HG03280 (cell line): ENCODE results near the gene SIAH3.
"Not testable (repeated sequence)": the region's sequence is repeated elsewhere in the genome, so short reads cannot be mapped to it uniquely, and the experiment has no call there.

ENCODE experiments used
- ATAC-seq: cut with Tn5 transposase; IDR thresholded peaks from one replicate; pipeline ENCODE4 v1.9.1; 2021; ENCODE audit warnings: mild to moderate bottlenecking, moderate library complexity; ENCODE audit not compliant: unreplicated experiment

SIAH3 gene, protein sequence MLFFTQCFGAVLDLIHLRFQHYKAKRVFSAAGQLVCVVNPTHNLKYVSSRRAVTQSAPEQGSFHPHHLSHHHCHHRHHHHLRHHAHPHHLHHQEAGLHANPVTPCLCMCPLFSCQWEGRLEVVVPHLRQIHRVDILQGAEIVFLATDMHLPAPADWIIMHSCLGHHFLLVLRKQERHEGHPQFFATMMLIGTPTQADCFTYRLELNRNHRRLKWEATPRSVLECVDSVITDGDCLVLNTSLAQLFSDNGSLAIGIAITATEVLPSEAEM

DNA sequence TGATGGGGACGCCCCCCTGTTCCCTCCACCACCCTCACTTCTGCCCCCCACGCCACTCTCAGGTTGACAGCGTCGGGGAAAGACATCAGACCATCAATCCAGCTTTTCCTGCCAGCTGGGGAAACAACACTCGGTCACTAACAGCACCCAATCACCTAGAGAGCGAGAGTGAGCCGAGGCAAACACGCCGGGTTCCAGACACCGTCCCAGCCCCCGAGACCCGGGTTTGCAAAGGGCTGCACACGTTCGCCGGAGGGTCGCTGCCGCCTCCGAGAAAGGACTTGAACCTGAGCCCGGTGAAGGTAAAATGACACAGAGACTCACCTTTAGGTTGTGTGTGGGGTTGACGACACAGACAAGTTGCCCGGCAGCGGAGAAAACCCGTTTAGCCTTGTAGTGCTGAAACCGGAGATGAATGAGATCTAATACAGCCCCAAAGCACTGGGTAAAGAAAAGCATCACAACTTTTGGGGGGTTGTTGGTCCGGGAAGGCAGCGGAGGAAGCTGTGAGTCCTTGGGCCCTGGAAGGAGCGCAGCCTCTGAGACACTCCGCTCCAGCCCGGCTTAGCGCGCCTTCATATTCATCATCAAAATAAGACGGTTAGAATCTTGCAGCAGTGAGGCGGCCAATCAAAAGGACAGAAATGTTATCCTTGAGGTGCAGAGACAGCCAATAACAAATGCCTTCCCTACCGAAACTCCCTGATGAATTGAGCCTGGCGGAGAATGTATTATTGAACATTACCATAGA lies at the start of gene SIAH3:
TSS of gene SIAH3 (minus strand) at position 583 of the 751 bp plus-strand sequence. CDS start at position 459, 124 bp downstream.
- no peak for ATAC-seq

DNA sequence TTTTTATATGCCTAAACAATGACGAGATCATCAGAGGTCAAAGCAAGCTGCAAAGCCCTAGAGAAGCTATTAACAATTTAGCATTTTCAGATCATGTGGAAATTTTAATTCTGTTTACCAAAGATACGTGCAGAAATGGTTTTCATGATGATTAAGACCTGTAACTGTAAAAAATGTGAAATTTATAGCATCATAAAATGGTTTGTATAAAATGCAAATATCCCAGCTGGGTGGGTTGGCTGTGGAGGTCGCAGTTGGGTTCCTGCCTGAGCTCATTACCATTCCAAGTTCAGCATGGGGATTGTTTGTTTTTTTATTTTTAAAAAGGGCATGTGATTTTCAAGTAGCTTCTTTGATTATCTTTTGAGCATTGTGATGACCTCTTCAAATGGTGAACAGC lies 47.9 kb upstream of the SIAH3 start:
- no peak for ATAC-seq

DNA sequence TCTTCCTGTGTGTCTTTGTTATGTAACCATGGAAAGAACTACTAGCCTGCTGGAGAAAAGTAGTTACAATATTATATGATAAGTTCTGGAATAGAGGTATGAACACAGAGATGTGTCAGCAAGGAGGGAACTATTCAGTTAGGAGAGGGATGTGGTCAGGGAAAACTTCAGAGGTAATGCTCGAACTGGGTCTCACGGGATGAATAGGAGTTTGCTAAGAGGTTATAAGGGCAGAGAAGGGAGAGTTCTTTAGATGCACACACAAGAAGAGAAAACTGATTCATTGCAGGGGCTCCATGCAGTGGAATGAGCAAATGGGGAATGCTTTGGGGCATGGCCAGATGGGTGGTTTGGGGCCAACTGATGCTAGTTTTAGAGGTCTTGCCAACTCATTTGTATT lies 46.0 kb upstream of the SIAH3 start:
- no peak for ATAC-seq

DNA sequence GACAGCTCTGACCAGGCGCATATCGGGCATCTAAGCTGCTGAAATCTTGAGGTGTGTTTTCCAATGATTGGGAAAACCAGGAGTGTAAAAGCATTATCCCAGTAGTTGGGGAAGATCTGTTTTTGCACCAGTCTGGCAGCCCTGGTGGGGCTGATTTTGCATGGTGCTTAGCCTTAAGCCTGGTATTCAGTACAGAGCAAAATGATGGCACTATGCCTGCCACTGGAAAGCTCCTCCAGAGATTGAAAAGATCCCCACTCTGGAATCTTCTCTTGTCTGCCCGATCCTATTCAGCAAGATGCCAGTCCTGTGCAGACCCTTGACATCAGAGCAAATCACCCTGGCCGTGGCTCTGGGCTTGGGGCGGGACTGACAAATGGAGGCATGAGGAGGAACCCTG lies 44.7 kb upstream of the SIAH3 start:
- no peak for ATAC-seq

DNA sequence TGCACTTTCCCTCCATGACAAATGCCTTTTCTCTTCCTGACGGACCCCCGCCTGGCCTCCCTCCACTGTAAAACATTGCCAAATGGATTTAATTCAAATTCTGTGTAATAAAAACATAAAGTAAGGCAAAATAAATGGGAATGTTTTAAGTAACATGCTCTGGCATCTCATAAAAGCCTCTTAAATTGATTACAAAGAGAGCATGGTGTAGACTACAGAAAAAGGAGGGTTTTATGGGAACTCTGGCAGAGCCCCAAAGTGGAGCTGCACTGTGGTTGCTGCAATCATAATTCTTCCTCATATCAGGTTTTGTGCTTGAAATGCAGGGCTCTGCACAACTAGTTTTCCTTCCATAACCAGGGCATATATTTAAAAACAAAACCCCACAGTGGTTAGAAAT lies 44.3 kb upstream of the SIAH3 start:
- no peak for ATAC-seq

DNA sequence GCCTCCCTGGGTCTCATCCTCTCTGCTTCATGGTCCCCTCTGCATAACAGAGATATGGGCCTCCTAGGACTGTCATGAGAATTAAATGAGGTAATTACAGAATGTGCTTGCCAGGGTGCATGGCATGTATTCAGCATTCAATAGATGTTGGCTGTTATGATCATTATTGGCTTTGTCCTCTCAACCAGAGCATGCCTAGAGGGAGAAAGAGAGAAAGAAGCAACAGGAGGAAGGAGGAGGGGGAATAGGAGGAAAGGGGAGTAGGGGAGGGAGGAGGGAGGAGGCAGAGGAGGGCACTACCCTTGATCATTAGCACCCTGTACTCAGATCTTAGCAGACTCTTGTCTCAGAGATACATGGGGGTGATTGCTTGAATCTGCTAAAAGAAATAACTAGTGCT lies 41.0 kb upstream of the SIAH3 start:
- no peak for ATAC-seq

DNA sequence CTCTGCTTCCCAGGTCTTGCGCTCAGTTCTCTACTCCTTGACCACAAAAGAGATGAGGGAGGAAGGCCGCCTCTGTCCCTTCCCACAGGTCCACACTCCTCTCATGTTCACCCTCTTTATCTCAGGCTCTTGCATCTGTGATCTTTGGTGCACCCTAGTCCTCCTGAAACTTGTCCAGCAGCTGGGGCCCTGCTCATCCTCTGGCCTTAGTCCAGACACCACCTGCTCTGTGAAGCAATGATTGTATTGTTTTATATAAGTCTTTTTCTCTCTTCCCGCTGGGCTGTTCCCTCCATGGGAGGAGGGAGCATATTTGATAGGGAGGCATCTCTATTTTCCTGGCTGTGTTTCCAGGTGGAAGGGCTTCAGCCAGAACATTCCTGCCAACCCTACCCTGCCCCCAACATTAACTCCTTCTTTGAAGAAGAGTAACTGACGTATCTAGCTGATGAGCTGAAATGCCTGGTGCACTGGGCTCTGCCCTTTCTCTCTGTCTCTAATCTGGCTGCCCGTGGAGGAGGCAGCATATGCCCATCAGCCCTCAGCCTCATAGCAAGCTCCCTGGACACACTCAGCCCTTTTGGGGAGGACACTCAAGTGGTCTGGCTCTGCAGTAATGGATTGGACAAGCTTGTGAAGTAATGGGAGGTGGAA lies 38.2 kb upstream of the SIAH3 start:
- ATAC-seq = no peak

DNA sequence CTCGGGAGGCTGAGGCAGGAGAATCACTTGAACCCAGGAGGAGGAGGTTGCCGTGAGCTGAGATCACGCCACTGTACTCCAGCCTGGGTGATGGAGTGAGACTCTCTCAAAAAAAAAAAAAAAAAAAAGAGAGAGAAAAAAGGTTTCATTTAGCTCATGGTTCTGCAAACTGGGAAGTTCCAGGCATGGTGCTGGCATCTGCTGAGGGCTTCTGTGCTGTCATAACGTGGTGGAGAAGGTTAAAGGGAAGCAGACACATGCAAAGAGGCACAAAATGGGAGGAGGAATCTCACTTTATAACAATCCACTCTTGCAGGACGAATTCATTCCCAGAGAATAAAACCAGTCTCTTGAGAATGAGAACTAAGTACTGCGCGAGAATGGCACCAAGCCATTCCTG lies 34.9 kb upstream of the SIAH3 start:
- no peak for ATAC-seq

DNA sequence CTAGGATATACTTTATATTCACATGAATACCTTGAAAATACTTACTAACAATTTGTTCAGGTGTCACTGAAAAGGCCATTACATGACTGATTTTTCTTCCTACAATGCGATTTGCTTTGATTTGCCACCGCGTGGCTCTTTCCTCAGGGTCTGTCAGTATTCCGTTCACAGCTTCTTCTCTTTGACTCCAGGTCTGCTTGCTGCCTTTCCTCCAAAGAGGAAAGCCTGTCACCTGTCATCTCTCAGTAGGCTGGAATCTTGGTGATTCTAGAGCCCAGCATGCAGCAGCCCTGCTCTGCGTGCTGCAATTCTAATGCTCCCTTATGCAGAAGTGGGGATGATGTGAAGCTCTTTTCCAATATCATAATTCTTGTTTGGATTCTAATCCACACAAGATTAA lies 33.6 kb upstream of the SIAH3 start:
- ATAC-seq = no peak

DNA sequence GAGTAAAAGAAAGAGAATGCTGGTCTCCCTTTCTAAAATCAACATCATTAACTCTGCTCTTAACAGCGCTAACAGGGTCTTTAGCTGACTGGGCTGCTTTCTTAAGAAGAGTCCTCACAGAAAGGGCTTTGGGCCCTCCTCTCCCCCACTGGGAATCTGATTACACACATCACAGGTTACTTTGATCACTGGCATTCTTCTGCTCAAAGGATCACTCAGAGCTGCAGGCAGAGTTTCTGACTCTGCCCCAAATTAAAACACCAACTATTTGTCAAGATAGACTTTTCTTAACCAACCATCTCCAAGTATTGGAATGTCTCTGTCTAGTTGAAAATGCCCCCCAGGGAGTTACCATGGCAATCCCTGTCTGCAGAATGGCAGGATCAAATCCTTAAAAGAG lies 31.1 kb upstream of the SIAH3 start:
- ATAC-seq = no peak

DNA sequence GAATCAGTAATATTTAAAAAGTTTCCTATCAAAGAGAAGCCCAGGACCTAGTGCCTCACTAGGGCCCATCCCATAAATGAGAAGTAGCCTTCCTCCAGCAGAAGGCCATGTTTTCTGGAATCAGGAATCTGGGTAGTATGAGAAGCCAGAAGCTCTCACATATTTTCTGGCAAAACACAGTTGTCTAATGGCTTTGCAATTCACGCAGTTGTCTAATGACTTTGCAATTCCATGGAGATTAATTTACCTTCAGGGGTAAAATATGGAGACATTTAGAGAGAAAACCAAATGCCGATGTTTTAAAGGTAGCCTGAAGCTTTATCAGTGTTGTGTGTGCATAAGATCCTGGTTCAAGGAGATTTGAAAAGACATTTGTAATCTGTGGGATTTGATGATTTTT lies 29.8 kb upstream of the SIAH3 start:
- ATAC-seq = no peak

DNA sequence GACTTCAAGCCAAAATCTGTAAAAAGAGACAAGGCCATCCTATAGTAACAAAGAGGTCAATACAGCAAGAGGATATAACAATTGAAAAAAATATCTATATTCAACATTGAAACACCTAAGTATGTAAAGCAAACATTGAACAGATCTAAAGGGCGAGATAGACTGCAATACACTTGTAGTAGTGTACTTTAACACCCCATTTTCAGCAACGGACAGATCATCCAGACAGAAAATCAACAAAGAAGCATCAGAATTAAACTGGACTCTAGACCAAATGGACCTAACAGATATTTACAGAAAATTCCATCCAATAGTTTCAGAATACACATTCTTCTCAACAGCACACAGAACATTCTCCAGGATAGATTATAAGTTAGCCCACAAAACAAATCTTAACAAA lies 28.7 kb upstream of the SIAH3 start:
- no peak for ATAC-seq

DNA sequence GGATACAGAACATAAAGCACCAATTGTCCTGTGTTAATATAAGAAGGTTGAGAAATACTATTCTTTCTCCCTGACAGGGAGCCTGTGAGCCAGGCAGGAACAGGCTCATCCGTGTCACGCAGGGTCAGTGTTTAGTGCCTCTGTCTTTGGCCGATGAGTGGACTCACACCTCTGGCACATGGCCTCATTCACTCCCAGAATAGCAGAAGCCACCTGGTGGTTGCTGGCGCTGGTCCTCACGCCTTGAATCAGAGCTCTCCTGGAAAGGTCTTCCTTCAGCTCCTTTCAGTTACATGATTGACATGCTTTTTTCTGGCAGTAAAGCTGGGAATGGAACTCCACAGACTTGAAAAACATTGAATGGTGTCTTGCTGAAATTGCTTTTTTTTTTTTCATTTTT lies 28.1 kb upstream of the SIAH3 start:
- ATAC-seq = no peak

DNA sequence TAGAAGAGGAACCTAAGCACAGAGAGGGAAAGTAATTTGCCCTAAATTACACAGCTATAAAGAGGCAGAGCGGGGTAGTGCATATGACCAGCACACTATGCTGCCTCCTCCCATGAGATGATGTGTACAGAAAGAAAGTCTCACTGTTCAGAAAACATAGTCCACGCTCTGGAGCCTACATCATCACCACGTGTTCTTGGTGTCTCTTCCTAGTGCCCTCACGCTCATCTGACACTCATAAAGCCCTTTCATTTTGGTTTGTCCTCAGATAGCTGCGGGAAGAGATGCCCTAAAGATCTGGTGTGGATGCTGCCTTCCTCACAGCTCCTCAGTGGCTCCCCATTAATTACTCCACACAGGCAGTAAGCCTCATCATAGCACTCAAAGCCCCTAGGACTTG lies 27.4 kb upstream of the SIAH3 start:
- no peak for ATAC-seq

DNA sequence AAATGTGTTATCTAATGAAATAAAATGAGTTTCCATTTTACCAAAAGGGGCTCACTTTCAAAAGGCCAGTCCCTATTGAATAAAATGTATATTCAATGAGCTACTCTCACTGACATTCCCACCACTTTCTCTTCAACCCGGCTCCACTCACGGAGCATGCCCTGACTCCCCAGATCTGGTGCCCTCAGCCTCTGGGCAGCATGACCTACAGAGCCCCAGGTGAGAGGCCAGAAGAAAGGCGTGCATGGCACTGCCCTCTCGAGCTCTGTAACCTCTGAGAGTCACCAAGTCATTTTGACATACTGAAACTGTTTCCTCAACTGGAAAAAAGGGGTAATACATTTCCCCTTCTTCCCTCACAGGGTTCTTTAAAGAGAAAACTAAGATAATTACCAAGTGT lies 25.2 kb upstream of the SIAH3 start:
- ATAC-seq = no peak

DNA sequence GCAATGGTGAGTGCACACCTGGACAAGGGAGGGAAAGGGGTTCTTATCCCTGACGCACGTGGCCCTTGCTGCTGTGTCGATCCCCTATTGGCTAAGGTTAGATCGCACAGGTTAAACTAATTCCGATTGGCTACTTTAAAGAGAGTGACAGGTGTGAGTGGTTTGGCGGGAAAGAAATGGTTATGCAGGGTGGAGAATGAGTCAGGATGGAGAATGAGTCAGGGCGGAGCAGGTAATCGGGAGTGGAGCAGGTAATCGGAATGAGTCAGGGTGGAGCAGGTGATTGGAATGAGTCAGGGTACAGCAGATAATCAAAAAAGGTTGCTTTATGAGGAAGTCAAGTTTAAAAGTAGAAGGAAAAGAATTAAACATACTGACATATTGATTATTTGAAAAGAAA lies 24.4 kb upstream of the SIAH3 start:
- no peak for ATAC-seq

DNA sequence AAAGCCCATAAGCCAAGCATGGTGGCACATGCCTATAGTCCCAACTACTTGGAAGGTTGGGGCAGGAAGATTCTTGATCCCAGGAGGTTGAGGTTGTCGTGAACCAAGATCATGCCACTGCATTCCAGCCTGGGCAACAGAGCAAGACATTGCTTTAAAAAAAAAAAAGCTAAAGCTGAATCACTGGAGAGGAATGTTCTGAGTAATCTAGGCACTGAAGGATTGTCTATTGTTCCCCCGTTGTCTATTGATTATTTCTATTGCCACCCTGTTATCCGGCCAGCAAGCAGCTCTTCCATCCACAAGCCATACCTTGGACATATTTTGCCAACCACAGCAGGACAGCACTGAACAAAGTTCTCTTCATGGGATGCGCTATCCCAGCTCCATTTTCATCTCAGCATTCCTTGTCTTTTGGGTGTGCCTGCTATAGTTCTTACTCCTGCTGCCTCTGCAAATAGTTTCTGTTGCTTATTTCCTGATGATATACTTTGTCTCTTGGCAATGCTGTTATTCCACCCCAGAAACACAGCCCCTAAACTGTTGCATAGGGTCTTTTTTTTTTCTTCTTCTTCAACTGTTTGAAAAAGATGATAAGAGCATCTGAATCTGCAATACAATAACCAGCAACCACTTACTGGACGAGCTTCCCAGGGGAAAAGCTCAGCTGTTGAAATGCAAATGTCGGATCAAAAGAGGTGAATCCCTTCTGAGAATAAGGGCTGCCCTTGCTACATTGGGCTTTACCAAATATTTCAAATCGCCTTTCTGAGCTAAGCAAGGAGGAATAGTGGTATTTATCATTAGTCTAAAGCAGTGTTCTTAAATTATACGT lies 22.2 kb upstream of the SIAH3 start:
- no peak for ATAC-seq

DNA sequence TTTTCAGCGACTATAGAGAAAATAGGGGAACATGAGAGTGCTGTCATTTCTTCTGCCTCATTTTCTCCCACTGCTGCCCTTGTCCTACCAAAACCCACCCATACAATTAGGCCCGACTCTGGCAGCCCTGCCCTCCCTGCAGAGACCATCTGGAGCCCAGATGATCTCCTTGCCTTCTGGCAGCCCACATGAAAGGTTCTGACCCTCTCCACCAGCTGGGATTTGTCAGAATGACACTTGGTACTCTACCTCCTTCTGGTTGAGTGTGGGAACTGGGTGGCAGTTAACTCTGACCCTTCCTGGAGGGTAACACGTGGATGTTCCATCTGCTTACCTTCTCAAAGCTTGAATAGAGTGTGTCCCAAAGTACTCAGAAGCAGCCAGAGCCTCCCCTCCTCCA lies 21.0 kb upstream of the SIAH3 start:
- ATAC-seq = no peak

DNA sequence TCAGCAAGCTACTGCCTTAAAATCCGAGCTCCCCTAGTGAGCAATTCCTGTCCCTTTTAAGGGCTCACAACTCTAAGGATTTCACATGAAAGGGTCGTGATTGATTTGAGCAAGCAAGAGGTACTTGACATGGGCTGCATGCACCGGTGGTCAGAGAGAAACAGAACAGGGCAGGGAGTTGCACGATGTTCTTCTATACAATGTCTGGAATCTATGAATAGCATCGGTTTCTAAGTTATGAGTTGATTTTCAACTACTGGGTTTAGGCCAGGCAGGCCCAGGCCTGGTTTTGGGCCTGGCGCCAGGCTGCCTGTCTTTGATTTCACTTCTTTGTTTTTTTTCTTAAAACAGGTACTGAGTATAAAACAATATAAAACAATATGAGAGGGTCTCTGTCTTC lies 19.6 kb upstream of the SIAH3 start:
- not testable (repeated sequence) for ATAC-seq

DNA sequence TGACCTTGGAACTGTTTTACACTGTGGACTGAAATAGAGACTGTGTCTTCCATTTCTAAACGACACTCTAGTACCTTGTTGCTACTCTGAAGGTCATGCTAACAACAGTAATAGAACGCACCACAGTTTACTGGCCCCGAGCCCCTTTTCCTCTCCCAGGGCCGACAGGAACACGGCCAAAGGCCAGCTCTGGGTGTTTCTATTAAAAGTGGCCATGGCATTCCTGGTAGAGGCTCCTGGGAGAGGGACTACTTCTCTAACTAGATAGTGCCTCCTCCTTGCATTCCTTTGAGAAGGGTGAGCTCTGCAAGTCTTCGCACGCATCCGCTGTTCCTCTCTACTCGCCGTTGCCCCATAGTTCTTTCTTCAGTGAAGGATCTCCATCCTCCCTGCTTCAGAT lies 18.7 kb upstream of the SIAH3 start:
- no peak for ATAC-seq

DNA sequence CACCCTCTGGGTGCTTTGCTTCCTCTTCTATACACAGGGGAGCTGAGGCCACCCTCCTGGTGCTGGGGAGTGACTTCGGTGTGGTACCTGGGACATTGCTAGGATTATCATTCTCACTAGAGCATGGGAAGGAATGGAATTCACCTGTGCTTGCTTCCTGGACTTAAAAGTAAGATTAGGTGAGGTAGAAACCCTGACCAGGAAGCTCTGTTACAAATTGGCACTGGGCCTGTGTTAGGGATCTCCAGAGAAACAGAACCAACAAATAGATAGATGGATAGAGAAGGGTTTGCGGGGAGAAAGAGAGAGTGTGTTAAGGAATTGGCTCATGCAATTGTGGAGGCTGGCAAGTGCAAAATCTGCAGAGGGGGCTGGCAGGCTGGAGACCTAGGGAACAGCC lies 13.9 kb upstream of the SIAH3 start:
- ATAC-seq = no peak
